DLD1 (cell line): Measurements from ENCODE around the gene KIRREL3.

Experiments used
- in situ Hi-C: cut with HindIII; loops from 2 replicates; pipeline ENCODE4 v1.10.0; 2017; ENCODE audit warnings: low sequenced_read_pairs

The KIRREL3 gene

DNA sequence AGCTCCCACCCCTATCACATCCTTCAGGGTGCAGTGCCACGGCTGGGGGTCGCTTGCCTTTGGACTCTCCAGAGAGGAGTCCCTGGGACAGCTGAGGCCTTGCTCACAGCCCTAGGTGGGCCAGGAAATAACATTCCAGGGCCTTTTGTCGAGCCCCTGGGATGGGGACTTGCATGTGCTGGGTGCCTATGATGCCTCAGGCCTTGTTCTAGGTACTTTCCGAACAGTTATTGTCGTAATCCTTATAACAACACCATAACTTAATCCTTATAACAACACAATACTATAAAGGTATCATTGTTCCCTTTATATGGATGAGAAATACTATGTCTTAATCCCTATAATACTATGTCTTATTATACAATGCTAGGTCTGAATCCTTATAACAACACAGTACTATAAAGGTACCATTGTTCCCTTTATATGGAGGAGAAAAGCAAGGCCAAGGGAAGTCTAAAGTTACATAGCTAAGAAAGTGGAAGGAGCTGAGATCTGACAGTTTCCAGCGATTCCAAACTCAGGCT is 408.5 kb downstream of the KIRREL3 start:
- in situ Hi-C loops, result no loop called here

DNA sequence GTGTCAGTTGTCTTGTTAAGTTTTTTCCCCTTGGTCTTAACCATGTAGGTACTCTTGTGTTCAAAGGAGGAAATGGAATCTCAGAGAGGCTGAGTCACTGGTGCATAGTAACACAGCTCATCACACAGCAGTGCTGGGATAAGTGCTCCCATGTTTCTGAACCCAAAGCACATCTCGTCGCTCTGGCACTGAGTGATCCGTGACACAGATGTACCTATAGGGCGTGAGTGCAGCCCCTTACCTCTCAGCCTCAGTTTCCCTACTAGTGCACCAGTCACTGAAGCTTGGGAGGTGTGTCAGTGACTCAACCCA is 411.1 kb downstream of the KIRREL3 start:
- in situ Hi-C loops, result no loop called here

DNA sequence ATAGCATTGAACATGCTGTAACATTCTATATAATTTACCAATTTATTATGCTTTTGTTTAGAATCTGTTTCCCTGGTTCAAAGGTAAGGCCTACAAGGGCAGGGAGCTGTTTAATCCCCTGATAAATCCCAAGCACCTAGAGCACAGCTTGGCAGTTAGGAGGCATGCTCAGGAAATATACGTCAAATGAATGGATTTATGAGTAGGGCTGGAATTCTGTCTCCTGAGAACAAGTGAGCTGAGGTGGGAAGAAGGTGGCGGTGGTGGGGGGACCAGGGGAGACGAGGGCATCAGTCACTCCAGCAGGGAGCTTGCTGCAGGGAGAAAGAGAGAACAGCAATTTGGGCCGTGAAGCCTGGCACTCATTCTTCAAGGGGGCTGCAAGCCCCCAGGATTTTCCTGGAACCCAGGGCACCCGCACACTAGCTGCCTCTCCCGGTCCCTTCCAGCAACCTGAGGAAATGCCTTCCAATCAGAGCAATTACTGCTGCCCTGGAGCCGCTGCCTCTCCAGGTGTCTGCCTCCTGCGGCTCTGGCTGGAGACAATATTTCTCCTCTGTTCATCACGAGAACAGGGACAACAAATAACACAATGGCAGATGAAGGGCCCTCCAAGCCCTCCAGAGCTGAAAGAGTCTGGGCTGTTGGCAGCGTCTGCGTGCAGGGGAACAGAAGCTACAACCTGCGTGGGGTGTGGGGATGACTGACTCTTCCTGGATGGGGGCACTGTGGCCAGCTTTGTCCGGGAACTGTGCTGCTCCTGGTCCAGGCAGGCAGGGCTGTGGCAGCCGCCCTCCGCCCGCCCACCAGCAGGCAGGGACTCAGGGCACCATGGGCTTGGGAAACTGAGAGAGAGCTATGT is 411.7 kb downstream of the KIRREL3 start:
- in situ Hi-C loops, result no loop called here

DNA sequence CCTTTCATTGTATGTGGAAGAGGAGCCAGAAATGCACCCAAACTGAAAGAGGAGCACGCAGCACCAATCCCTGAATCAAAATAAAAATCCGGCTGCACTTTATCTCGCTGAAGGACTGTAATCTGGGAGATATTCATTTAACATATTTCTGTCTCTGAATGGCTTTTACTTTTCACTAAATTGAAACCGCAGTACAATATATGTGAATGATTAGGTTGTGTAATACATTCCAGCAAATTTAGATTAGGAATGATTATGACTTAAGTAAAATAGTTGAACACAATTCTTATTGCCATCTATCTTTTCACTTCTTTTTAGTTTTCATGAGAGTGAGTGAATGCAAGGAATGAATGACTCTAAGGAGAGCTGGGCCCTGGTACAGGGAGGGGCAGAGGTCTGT is 413.0 kb downstream of the KIRREL3 start:
- in situ Hi-C loops, result no loop called here

DNA sequence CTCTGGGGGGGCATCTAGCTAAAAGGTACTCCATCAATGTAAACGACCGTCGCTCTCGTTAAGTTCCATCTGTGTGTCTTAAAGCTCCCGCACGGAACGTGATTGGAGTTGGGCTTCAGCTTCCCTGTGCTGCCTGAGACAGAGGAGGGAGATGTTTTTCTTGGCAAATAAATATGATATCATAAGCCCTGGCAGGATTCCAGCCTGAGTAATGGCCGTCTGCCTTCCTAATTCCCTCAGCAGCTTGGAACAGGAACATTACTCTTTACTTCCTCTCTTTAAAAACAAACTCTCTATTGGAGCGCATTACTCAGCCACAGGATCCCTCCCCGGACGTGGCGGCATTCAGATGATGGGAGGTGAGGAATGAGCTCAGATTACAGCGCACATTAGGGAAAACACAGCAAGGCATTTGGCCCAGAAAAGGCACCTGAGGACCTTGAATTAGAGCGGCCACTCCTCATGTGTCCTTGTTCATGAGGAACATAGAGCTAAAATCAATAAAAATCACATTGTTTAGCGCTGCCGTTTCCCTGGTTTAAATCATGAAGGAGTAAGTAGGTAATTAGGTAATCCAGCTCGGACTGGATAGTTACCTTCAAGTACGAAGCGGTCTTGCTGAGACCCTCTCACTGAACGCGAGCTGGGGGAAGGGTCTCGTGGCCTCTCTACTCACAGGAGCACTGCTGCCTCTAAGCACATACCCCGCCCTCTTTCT is 414.6 kb downstream of the KIRREL3 start:
- in situ Hi-C loops, result no loop called here

DNA sequence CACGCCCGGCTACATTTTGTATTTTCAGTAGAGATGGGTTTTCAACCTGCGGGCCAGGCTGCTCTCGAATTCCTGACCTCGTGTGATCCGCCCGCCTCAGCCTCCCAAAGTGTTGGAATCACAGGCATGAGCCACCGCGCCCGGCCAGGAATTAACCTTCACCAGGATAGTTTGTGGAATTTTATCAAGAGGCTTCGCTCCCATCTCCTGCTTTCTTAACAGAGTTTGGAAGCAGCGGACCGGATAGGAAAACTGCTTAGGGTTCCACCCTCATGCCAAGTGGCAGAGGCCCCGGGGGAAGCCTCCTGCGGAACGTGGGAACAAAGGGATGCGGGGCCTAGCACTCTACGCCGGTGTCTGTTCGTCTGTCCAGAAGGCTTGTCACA is 415.2 kb downstream of the KIRREL3 start:
- in situ Hi-C loops, result no loop called here

DNA sequence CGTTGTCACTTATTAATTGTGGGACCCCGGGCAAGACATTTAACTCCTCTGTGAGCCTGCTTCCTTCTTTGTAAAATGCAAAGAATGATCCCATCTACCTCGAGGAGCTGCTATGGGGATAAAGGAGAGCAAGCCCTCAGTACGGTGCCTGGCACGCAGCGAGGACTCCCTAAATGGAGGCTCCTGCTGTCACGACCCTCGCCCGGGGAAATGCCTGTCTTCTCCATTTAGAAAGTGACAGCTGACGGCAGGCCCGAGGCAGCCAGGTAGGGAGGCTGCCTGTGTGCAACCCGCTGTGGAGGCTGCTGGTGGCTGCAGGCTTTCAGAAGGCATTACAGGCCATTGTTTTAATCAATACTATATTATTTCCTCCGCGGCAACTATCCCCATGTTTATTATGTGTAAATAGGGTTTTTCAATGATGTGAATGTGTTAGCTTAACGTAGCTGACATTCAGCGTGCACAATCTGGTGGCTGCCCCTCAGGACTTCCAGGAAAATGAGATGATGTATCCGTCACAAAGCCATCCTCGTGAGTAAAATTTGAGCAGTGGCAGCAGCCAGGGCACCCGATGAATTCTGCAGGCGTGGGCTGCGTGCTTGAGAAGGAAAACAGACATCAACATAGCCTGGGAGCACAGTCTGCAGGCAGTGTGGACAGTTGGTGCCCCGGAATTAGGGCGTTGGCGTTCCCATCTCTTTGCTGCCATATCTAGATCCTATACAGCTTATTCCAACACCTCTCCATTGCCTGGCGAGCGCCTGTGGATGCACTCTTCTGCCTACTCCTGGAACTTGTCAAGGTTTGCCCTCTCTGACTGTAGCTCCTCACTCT is 416.8 kb downstream of the KIRREL3 start:
- in situ Hi-C loops, result no loop called here

DNA sequence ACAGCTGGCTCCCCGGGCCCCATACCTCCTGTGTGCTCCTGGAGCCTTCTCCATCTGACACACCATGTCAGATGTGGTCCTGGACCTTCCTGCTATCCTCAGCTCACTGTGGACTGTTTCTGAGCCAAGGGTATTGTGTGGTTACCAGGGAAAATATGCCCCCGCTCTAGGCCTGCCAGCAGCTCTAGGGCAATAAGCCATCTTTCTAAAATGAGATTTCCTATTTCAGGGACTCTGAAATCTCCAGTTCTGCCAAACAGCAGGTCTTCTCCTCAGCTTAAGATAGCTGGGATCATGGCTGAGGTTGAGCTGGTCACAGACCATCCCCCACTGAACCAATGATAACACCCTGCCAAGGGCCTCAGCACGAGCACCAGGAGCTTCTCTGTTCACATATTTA is 417.5 kb downstream of the KIRREL3 start:
- in situ Hi-C loops, result no loop called here

DNA sequence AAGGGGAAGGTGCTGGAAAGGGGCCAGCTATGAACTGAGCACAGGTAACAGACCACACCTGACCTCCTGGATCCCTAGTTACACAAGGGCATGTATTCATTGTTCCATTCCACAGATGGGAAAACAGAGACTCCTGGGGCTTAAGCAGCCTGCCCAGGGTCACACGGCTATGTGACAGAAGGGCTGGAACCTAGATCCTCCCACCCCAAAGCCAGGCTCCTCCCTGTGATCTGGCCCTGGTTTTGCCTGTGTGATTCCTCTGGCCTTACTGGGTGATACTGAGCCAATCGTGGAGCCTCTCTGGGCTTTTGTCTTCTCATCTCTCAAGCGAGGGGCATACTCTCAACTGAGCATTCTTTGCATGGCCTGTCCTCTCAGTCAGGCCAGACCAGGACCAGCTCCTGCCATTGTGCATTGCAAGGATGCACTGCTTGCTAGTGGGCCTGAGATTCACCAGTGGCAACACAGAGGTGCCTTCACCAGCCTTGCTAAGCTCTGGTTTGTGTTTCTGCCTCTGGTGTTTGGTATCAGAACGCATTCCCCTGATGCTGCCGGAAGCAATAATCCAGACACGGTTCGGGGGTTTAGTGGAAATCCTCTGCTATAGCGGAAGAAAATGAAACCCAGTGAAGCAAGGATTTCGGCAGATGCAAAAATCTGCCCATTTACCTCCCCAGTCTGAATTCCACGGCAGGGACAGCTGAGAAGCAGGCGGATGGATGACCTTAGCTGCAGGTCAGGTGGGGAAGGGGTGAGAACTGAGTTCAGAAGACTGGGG is 418.5 kb downstream of the KIRREL3 start:
- in situ Hi-C loops, result no loop called here

DNA sequence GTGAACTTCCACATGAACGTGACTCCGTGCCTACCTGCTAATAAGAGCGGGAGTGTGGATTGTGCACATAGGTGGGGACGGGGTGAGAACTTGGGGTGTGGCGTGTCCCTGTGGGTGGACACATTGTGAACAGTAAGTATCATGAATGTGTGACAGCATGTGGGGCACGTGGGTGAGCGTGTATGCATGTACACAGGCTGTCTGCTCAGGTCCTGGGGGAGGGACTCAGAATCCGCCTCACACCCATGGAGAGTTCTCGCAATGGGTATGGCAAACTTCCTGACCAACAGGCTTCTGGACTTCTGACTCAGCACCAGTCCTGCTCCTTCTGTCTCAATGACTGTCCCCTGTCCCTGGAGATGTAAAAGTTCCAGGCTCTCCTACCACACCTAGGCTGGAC is 422.1 kb downstream of the KIRREL3 start:
- in situ Hi-C loops, result no loop called here

DNA sequence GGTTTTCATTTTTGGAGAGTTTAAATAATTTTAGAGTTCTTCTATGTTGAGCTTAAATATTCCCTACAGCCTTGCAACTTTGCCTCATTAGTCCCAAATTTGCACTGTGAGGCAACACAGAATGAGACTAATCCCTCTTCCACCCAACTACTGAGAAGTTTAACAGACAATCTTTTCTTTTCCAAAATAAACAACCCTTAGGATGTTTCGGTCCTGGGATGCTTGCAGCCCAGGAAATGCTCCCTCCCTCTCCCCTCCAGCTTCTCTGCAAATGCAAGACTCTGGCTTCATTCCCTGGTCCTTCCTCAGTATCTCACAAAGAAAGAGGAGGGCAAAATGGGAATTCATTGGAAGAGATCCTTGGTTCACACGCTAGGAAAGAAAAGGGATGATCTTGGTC is 422.5 kb downstream of the KIRREL3 start:
- in situ Hi-C loops, result no loop called here

DNA sequence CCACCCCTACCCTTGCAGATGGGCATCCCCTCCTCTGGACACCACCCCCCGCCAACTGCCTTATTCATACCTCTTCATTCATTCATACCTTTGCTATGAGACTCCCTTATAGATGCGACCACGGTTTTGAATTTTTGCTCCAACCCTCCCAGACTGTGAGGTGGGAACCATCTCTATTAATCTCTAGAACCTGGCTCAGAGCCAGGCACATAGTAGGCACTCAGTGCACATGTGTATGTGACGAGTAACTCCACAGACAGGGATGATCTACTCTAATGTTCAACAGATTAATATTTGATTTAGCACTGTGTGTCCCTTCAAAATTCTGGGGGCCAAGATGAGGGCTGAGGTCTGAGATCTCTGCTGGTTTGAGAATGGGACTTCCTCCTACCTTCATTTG is 424.7 kb downstream of the KIRREL3 start:
- in situ Hi-C loops, result no loop called here

DNA sequence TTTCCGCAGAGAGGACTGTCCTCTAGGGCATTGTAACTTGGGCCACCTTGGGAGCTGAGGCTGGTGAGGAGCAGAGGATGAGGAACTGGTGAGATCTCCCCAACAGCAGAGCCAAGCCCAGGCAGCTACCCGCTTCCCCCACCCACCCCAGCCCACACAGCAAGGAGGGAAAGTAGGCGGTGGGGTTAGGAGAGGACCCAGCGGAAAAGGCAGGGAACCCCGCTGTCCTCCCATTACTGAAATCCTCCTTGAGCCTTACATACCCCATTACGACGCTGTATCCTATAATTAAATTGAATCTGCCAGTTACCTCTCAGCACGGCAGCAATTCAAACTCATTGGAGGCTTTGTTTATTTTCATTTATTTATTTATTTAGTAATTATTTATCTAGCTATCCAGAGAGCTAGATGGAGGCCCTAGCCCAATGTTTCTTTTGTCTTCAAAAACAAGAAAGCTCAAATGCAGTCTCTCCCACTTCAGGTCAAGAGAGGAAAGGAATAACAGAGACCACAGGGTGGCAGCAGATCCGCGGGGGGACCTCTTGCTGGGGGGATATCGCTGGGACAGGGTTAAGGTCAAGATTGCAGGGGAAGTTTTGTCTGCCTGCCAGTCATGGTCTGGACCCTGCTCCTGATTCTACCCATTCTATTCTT is 427.1 kb downstream of the KIRREL3 start:
- in situ Hi-C loops, result no loop called here

DNA sequence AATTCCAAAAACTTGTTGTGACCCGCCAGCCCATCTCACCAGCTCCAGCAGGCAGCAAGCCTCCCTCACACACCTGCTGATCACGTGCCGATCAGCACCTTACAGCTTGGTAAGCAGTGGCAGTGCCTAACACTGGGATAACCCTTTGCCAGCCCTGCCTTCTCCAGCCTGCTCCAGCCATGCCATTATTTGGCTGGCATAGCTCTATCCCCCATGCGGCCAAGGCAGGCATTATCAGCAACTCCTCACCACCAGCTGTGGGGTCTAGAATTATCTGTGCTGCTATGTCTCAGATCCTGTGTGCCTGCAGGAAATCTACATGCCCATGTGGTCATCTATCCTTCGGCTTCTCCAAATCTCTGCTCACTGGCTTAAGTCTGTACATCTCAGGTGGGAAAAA is 430.1 kb downstream of the KIRREL3 start:
- in situ Hi-C loops, result no loop called here

DNA sequence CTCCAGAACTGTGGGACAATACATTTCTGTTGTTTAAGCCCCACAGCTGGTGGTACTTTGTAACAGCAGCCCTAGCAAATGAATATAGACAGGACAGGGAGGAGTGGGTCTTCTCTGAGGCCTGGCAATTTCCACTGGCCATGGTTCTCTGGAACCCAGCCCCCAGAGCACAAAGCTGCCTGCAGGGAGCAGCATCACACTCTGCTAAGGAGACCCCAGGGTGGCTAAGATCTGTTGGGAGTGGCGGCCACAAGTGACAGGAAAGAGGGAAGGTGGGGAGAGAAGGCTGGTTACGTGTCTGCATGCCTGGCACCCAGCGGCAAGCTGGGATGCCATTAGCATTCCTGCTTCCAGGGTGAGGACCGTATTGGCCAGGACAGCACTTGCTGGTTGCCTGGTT is 433.2 kb downstream of the KIRREL3 start:
- in situ Hi-C loops, result no loop called here

DNA sequence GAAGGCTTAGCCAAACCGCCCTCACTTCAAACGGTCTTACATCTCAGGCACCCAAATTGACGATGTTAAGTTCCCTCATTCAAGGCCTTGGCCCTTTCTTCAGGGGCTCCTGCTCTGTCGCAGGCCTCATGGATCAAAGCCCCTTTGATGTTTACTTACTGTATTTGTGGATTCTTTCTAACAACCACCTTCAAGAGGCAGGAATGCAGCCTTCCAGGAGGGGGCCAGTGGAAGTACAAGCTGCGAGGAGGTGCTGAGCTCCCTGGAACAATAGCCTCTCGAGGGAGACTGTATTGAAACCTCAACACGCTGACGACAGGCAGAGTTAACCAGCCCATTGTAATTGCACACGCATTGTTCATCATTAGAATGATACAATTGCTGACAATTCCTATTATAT is 436.0 kb downstream of the KIRREL3 start:
- in situ Hi-C loops, result no loop called here

DNA sequence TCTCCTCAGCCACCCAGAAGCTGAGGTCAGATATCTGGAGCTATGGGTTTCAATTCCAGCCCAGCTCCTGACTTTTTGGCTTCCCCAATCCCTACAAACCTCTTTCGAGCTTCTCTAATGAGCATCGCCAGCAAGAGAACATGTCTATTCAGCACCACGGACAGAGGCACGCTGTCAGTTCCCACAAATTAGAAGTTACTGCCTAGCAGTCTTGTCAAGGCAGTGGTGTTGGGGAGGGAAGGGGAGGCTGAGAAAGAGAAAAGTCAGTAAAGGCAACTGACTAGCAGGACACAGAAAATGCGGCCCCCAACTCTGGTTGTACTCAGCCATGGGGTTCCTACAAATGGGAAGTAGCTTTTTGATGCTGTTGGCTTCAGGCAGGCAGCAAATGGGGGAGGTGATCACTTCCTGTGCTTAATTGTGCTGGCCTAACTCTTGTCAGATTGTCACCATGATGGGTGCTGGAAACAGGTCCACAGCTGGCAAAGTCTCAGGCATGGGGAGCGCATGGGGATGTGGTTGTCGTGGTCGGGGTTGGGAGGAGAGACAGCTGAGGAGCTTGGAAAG is 439.2 kb downstream of the KIRREL3 start:
- in situ Hi-C loops, result no loop called here

DNA sequence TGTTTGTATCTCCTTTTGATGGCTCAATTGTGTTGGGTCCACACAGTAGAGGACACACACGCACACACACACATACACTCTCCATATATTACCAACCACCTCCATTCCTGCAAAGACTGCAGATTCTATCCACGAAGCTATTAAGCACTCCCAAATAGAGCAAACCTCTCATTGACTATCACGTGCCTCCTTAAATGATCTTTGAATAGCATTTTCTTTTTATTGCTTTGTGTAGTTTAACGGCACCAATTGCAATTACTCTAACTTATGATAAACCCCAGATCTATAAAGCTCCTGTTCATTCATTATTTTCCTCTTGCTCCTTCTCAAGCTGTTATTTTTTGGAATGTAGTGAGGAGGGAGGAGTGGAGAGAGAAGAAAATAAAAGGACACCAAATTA is 440.3 kb downstream of the KIRREL3 start:
- in situ Hi-C loops, result no loop called here

DNA sequence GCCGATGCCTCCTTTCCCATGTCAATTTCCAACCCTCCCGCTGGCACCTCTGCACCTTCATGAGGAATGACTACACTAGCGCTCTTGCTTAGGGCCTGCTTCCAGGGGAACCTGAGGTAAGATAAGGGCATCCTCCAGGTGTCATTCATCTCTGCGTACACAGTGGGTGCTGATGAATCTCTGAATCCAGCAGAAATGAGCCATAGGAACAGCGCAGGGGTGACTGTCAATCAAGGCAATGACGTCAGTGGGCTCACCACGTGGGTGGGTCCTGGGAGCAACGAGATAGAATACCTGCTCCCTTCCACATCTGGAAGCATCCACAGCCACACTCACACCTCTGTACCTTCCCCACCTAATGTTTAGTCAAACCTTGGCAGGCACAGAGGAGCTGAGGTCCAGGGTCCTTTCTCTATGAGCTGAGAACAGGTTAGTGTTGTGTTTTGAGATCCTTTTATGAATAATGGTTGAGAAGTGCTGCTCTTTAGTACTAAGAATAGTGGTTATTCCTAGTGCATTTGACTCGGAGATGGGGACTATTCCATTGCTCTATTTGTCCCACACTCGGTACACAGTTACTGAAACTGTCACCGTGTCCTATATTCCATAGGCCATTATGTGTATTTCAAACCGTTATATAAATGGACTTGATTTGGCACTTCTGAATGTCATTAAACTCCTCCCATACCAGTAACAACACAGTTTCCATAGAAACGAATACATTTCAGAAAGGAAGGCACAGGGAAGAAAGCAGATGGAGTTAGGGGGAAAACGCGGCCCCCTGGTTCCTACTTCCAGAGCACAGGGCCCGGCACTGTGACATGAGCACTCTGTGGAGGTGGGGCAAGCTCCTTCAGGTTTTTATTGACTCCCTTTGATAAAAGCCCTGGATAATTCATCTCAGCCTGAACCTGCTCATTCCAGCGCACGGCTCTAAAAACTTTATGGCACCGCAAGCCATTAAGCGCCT is 451.7 kb downstream of the KIRREL3 start:
- in situ Hi-C loops, result no loop called here
